ENCODE measurements around the gene SLC25A11. TPM values are rescaled to one million over a fixed set of nuclear protein-coding genes. Genes with fewer than 3 reads are reported as not detected.
A peak's percentile ranks its signal among the peaks of the same experiment; 100 is the strongest.
"Not testable (repeated sequence)": the region's sequence is repeated elsewhere in the genome, so short reads cannot be mapped to it uniquely, and the experiment has no call there.

The SLC25A11 gene
- total RNA-seq, 1 experiment from 2014 or later = 82.4 TPM

DNA sequence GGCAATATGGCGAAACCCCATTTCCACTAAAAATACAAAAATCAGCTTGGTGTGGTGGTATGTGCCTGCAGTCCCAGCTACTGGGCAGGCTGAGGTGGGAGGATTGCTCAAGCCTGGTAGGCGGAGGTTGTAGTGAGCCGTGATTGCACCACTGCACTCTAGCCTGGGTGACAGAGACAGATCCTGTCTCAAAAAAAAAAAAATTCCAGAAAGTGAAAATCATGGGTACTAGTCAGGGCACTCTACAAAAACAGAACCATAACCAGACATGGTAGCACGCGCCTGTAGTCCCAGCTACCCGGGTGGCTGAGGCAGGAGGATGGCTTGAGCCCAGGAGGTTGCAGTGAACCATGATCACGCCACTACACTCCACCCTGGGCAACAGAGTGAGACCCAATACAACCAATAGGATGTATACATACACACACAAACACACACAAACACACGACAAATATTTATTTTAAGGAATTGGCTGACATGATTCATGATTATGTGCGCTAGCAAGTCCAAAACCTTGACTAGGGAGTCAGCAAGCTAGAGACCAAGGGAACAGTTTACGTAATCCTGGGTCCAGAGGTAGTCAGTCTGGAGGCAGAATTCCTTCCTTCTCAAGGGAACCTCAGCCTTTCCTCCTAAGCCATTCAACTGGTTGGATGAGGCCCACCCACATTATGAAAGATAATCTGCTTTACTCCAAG is 19.3 kb downstream of the SLC25A11 start:
- DNase-seq (ENCODE audit: low read depth) = no peak

DNA sequence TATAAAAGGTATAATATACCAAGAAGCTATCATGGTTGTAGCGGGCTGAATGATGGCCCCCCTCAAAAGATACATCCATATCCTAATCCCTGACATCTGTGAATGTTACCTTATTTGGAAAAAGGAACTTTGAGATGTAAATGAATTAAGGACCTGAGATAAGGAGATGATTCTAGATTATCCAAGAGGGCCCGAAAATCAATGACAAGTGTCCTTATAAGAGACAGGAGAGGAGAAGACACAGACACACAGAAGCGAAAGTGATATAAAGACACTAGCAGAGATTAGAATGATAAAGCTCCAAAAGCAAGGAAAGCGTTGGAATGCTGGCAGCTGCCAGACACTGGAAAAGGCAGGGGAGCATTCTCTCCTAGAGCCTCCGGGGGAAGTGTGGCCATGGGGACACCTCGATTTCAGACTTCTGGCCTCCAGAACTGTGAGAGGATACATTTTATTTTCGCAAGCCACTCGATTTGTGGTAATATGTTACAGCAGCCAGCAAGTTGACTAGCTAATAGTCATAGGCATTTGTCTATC is 20.3 kb downstream of the SLC25A11 start:
- DNase-seq (ENCODE audit: low read depth) = no peak

DNA sequence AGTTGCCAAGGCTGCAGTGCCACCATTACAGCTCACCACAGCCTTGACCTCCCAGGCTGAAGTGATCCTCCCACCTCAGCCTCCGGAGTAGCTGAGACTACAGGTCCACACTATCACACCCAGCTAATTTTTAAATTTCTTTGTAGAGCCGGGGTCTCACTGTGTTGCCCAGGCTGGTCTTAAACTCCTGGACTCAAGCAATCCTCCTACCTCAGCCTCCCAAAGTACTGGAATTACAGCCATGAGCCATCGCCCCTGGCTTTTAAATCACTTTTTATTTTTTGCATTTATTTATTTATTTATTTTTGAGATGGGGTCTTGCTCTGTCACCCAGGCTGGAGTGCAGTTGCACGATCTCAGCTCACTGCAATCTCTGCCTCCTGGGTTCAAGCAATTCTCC is 25.3 kb downstream of the SLC25A11 start:
- DNase-seq (ENCODE audit: low read depth) = not testable (repeated sequence)

DNA sequence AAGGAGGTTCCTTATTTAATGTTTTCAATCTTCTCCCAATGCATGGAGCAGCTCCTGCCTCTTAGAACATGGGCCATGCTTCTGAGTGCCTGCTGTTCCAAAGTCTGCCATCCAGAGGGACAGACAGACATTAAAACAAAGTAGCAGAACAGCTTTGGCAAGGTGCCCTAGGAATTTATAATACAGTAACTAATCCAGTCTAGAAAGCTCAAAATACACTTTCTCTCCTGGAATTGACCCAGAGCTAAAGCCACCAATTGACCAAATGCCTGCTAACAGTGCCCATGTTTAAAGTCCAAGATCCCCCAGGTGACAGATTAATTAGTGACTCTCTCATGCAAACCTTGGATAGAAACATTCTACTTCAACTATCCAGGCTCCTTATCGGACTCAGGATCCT is 25.9 kb downstream of the SLC25A11 start:
- DNase-seq (ENCODE audit: low read depth) = no peak

DNA sequence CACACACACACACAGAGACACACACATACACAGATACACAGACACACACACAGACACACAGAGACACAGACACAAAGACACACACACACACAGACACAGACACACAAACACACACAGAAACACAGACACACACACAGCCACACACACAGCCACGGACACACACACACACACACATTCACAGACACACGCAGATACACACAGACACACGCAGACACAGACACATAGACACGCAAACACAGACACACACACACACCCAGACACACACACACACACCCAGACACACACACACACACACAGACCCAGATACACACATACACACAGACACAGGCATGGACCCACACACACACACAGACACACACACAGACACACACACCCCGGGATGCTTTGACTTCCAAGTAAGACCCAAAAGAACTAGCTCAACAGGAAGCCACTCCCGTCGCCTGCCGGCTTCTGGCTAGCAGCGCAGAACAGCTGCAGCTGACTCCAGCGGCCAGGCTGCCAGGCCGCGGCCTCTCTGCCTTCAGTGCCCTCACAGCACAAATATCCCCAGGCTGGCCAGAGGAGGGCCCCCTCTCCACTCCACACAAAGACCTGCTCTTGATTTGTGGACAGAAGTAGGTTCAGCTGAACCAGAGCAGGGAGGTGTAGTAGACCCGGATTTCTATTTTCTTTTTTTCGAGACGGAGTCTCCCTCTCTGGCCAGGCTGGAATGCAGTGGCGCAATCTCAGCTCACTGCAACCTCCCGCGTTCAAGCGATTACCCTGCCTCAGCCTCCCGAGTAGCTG is 30.9 kb downstream of the SLC25A11 start:
- DNase-seq (ENCODE audit: low read depth) = peak; percentile 93

DNA sequence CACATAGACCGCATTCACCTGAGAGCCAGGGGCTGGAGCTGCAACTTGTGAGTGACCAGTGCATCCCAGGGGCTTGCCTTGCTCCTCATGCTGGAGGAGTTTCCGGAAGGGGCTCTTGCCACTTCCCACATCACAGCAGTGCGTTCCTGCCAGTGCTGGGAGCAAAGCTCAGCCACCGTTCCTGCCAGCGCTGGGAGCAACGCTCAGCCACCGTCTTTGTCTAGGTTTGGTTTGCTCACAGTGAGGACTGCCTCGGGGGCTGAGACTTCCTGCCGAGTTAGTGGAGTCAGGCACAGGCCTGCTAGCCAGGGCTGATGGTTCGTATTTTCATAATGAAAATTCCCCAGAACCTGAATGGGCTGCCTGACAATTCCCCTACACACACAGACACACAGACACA is 31.5 kb downstream of the SLC25A11 start:
- DNase-seq (ENCODE audit: low read depth) = peak; percentile 48

DNA sequence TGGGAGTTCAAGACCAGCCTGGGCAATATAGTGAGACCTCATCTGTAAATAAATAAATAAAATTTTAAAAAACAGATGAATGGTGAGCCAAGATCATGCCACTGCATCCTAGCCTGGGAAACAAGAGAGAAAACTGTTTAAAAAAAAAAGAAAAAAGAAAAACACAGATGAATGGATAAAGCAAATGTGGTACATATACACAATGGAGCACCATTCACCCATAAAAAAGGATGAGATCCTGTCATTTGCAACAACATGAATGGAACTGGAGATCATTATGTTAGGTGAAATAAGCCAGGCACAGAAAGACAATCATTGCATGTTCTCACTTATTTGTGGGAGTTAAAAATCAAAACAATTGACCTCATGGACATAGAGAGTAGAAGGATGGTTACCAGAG is 33.2 kb downstream of the SLC25A11 start:
- DNase-seq (ENCODE audit: low read depth) = not testable (repeated sequence)

DNA sequence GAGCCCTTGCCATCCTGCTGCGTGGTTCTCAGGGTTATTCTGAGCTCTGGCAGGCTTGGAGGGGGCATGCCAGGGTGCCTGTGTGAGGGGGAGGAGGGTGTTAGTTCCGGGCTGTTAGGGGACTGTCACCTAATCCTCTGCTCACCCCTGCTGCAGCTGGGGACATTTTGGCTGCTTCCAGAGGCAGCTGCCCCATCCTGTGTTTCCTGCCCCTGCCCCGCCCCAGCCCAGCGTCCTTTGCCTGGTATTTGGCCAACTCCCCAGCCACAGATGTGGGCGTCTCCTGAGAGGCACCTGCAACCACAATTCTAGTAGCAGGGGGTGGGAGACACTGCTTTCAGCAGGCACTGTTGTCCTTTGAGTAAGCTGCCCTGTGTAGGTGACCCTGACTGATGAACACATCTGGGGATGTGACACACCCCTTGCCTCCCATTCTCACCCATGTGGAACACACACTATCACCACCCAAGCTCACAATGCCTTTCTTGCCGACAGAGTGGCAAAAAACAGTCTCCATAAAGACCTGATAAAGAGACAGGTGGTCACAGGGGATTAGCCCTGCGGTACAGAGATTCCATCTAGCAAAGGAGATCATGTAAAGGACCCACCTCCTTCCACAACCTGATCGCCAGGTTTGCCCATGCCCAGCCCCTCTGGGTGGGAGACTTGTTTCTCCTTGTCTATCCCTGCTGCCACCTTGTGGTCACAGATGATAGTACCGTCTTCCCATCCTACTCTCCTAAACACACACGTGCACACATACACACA is 36.6 kb downstream of the SLC25A11 start, which contains the start of gene CHRNE:
Gene CHRNE (minus strand): TSS at position 48 of the 768 bp plus-strand sequence. CDS start 35 bp downstream, at position 13.
- peak; percentile 77 for DNase-seq (ENCODE audit: low read depth)

DNA sequence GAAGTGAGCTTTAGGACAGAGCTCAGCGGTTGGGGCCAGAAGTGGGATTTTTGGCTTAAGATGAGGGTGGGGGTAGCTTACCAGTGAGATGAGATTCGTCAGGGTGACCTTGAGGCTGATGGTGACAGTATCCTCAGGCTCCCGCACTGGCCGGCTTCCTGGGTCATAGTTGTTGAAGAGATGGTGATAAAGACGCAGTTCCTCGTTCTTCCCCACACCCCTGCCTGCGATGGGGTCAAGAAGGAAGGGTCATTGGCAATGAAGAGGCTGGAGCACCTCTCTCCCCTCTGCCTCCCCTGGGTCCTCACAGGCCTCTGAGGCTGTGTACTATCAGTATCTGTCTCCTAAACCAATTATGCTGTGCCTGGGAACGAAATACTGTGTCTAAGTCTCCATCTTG is 37.3 kb downstream of the SLC25A11 start:
- DNase-seq (ENCODE audit: low read depth) = no peak

DNA sequence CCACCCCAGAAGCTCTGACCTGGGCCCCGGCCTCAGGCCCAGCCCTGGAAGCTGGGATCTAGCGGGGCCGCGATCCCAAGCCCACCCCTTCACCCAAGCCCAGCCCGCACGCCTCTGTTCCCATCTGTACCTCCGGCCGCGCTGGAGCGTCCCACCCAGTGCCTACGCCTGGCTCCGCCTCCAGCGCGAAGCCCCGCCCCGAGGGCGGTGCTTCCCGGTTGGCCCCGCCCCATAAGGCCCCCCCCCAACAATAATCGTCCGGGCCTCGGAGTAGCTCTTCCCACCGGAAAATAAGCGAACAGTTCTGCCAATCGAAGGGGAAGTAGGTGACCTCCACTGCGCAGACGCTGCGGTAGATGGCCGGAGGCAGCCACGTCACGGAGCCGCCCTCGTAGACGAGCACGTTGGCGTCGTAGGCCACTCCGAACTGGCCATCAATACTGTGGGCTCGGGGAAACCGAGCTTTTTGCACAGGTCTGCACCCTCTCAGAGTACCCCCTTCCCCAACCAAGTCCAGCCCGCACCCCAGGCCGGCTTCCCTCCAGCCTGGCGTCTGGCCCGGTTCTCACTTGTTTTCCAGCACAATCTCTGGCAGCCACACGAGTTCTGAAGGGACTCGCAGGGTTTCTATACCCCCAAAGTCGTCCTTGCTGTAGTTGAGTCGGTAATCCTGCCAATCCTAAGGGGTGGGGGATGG is 38.0 kb downstream of the SLC25A11 start:
- DNase-seq (ENCODE audit: low read depth) = no peak

DNA sequence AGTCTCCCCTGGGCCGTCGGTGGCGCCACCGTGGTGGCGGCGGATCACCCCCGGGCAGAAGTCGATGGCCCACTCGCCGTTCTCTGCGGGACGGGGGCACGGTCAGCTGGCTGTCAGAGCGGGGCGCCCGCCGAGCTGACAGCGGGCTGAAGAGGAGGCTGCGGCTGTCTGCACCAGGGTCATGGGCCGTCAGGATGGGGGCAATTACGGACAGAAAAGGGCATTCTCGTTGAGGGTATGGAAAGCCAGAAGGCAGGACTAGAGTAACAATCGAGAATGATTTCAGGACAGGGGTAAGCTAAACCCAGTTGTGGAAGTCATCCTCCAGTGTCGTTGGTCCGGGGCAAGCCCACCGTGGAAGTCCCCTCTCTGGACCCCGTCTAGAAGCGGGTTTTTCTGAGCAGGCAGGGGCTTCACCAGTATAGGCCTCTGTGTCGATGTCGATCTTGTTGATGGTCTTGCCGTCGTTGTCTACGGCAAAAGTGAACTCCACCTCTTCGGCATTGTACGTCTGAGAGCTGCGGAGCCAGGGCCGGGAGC is 38.7 kb downstream of the SLC25A11 start:
- DNase-seq (ENCODE audit: low read depth) = no peak

DNA sequence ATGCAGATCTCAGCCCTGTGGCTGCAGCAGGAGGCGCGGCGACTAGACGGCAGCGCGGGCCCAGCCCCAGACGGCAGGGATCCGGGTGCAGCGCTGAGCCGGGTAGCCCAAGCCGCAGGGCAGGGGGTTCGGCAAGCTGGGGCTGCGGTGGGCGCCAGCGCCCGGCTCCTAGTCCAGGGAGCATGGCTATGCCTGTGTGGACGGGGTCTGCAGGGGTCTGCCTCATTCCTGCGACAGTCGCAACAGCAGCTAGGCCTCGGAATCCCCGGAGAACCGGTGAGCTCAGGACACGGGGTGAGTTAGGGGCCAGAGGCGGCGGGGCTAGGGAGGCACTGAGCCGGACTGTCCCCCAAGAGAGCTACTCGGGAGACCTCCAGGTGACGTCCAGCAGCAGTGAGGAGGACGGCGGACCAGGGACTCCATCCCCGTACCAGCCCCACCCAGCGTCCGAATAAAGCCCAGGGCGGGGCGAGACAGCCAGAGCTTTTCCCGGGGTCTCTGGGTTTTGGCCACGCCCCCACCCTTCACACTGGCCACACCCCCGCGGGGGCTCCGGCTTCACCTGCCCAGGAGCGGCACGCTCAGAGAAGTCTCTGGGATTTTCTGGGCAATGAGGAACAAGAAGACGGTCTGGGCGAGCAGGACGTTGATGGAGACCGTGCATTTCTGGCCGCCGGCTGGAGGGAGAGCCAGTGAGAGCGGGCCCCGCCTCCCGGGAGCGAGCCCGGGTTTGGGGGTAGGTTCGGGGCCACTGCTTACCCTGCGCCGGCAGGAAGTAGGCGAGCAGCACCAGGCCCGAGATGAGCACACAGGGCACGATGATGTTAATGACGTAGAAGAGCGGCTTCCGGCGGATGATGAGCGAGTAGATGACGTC is 39.4 kb downstream of the SLC25A11 start:
- DNase-seq (ENCODE audit: low read depth) = no peak

DNA sequence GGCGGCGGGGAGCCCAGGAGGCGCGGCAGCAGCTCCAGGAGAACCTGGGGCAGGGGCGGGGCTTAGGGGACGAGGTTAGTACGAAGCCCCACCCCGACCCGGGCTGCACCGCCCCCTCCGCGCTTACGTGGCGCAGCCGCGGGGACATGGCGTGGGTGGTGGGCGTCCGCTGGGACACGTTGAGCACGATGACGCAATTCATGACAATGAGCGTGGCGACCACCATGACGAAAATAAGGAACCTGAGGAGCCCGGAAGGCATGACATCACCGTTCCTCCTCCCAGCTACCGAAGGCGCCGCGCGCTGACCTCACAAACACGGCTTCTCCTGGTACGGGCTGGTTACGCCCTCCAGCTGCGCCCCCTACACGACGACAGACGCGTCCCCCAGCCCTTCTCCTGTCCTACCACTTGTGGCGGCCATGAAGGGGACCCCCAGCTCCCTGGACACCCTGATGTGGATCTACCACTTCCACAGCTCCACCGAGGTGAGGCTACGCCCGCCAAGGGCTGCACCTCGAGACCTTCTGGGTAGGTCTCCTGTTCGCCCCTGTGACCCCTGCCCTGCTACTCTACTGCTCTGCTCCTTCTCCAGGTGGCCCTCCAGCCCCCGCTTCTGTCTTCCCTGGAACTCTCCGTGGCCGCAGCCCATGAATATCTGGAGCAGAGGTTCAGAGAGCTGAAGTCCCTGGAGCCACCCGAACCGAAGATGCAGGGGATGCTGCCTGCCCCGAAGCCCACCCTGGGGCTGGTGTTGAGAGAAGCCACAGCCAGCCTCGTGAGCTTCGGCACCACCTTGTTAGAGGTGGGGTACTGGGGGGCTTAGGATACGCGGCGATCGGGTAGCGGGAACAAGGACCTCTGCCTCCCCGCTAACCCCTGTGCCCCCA is 40.3 kb downstream of the SLC25A11 start, which contains the start of gene C17orf107:
Gene C17orf107 (plus strand): TSS at position 196 of the 890 bp plus-strand sequence. CDS start 227 bp downstream, at position 423.
- no peak for DNase-seq (ENCODE audit: low read depth)

DNA sequence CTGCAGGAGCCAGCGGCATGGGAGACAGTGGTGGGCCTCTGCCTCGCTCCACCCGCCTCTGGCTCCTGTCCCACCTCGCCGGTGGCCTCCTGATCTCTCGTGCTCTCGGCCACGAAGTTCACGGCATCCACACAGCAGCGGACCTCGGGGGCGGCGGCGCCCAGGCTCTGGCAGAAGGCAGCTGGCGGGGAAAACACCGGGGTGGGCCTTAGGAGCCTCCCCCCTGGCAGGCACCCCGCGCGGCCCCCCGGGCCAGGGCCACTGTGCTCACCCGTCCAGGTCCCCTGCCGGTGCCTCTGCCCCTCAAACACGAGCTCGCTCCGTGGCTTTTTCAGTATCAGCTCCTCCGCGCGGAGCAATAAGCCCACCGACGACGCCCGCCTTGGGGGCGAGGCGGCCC is 40.9 kb downstream of the SLC25A11 start:
- no peak for DNase-seq (ENCODE audit: low read depth)

DNA sequence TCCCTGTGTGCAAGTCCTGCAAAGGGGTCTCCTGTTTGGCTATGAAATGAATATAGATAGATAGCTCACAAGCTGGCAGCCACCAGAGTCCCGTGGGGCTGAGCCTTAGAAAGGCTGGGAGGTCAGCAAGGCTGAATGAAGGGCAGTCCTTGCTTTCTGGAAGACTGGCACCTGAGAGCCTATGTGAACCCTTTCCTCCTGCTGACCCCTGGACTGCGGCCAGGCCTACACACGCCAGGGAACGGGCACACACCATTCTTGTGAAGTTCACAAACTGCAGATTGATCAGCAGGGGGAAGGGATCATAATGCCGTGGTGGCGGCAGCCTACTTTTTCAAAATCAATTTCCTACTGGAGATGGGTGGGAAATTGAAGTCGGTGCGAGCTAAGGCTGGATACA is 41.5 kb downstream of the SLC25A11 start:
- no peak for DNase-seq (ENCODE audit: low read depth)

DNA sequence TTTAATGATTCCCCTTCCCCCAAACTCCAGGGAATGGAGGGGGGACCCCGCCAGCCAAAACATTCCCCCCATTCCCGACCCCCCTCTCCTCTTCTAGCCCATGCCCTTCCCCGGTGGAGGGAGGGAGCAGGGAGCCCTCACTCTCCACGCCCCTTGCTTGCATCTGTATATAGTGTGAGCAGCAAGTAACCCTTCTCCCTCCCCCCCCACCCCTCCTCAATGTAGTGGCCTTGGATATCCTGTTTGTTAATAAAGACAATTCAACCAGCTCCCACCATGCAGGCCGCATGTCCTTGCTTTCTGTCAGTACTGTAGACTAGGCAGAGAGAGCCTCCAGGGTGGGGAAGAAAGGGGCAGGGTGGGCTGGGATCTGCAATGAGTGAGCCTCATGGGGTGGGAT is 42.1 kb downstream of the SLC25A11 start:
- no peak for DNase-seq (ENCODE audit: low read depth)

DNA sequence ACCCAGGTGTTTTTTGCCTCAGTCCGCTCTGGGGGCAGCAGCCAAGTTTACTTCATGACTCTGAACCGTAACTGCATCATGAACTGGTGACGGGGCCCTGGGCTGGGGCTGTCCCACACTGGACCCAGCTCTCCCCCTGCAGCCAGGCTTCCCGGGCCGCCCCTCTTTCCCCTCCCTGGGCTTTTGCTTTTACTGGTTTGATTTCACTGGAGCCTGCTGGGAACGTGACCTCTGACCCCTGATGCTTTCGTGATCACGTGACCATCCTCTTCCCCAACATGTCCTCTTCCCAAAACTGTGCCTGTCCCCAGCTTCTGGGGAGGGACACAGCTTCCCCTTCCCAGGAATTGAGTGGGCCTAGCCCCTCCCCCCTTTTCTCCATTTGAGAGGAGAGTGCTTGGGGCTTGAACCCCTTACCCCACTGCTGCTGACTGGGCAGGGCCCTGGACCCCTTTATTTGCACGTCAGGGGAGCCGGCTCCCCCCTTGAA is 42.6 kb downstream of the SLC25A11 start:
- DNase-seq (ENCODE audit: low read depth) = no peak

DNA sequence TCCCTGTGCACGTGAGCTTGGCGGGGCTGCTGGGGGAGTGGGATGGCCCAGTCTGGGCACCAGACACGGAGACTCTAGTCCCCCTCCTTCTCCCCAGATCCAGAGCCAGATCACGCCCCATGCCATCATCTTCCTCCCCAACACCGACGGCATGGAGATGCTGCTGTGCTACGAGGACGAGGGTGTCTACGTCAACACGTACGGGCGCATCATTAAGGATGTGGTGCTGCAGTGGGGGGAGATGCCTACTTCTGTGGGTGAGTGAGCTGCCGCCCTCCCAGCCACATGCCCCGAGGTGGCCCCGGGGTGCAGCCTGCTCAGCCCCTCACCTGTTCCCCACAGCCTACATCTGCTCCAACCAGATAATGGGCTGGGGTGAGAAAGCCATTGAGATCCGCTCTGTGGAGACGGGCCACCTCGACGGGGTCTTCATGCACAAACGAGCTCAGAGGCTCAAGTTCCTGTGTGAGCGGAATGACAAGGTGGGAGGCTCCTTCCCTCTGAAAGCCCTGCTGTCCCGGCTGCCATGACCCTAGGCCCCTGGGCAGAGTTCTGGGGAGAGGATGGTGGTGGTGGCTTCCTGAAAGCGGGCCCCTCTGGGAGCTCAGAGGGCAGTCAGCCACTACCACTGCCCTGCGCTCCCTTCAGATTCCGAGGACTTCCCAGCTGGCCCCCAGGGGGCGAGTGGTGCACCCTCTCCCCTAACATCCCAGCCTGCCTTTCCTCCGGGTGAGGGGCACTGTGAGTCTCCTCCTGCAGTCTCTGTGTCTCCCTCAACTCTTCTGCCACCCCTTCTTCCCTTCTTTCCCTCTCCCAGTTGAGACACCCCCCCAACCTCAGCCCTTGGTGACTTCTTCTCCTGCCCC is 43.3 kb downstream of the SLC25A11 start:
- DNase-seq (ENCODE audit: low read depth) = no peak

All from Daoy (cell line).